HepG2 (cell line): Measurements from ENCODE around the gene KLHL18. TPM values are rescaled to one million over a fixed set of nuclear protein-coding genes. Genes with fewer than 3 reads are reported as not detected.

Experiments used
- HMG20A ChIP-seq: IDR thresholded peaks from 2 replicates; pipeline ENCODE4 v1.6.1; 2016; ENCODE audit warnings: borderline replicate concordance
- HNF4G ChIP-seq, 2 experiments: sonication (generic) in 1 of 2; formaldehyde crosslinking in 1 of 2; IDR thresholded peaks; 2 replicates each; pipeline versions ENCODE4 v1.4.0 to v1.6.1; 2011 to 2020; ENCODE audit warnings: borderline replicate concordance in 2 of 2, low read depth in 2 of 2, mild to moderate bottlenecking in 2 of 2, low read length in 1 of 2, missing genetic modification reagents in 1 of 2, moderate library complexity in 1 of 2
- JUN ChIP-seq: sonication (generic); formaldehyde crosslinking; IDR thresholded peaks from 2 replicates; pipeline ENCODE4 v1.4.0; 2020; ENCODE audit warnings: mild to moderate bottlenecking, missing genetic modification reagents
- MAFF ChIP-seq: IDR thresholded peaks from 2 replicates; pipeline ENCODE4 v1.6.1; 2011; ENCODE audit warnings: low read depth, low read length, improper control_type of control experiment
- MLXIP ChIP-seq: sonication (generic); formaldehyde crosslinking; IDR thresholded peaks from 2 replicates; pipeline ENCODE4 v1.9.0; 2021; ENCODE audit warnings: missing genetic modification reagents, borderline replicate concordance
- MXD4 ChIP-seq: IDR thresholded peaks from 2 replicates; pipeline ENCODE4 v1.6.1; 2016; ENCODE audit warnings: mild to moderate bottlenecking, missing biosample characterization, missing genetic modification reagents
- NFIC ChIP-seq: IDR thresholded peaks from 2 replicates; pipeline ENCODE4 v1.6.1; 2012; ENCODE audit warnings: mild to moderate bottlenecking, low read length, inconsistent platforms
- NFKB2 ChIP-seq: sonication (generic); formaldehyde crosslinking; IDR thresholded peaks from 2 replicates; pipeline ENCODE4 v1.4.0; 2020; ENCODE audit warnings: missing genetic modification reagents, borderline replicate concordance
- POLR2A ChIP-seq, 2 experiments: IDR thresholded peaks; 2 replicates each; pipeline ENCODE4 v1.6.1; 2011; ENCODE audit warnings: low read depth in 2 of 2, low read length in 2 of 2, mild to moderate bottlenecking in 1 of 2, moderate library complexity in 1 of 2; ENCODE audit not compliant: insufficient read depth in 1 of 2
- RFXAP ChIP-seq: sonication (generic); formaldehyde crosslinking; IDR thresholded peaks from 2 replicates; pipeline ENCODE4 v1.4.0; 2020; ENCODE audit warnings: missing genetic modification reagents, borderline replicate concordance
- SIN3A ChIP-seq: IDR thresholded peaks from 2 replicates; pipeline ENCODE4 v1.6.1; 2011; ENCODE audit warnings: low read depth, mild to moderate bottlenecking, control low read depth, low read length, borderline replicate concordance
- SKIL ChIP-seq: sonication (generic); formaldehyde crosslinking; IDR thresholded peaks from 2 replicates; pipeline ENCODE4 v1.8.0; 2022; ENCODE audit warnings: missing genetic modification reagents, mild to moderate bottlenecking, moderate library complexity, borderline replicate concordance
- SMAD9 ChIP-seq: sonication (generic); formaldehyde crosslinking; IDR thresholded peaks from 2 replicates; pipeline ENCODE4 v1.5.1; 2020; ENCODE audit warnings: mild to moderate bottlenecking, missing genetic modification reagents
- SMARCE1 ChIP-seq: fragments of 450-650 bp; IDR thresholded peaks from 2 replicates; pipeline ENCODE4 v1.6.1; 2017; ENCODE audit warnings: borderline replicate concordance
- ZFP36 ChIP-seq: fragments of 150-350 bp; IDR thresholded peaks from 2 replicates; pipeline ENCODE4 v1.6.1; 2018; ENCODE audit warnings: borderline replicate concordance, low read length, low read depth; ENCODE audit not compliant: partially characterized antibody
- ZNF10 ChIP-seq: sonication (generic); formaldehyde crosslinking; IDR thresholded peaks from 2 replicates; pipeline ENCODE4 v1.4.0; 2020; ENCODE audit warnings: mild to moderate bottlenecking, low read depth, missing genetic modification reagents, borderline replicate concordance
- ZNF101 ChIP-seq: sonication (generic); formaldehyde crosslinking; IDR thresholded peaks from 2 replicates; pipeline ENCODE4 v1.4.0; 2020; ENCODE audit warnings: mild to moderate bottlenecking, low read depth, missing genetic modification reagents, borderline replicate concordance
- ZNF207 ChIP-seq: fragments of 450-650 bp; IDR thresholded peaks from 2 replicates; pipeline ENCODE4 v1.6.1; 2016; ENCODE audit warnings: antibody characterized with exemption, borderline replicate concordance
- ZNF275 ChIP-seq: sonication (generic); formaldehyde crosslinking; IDR thresholded peaks from 2 replicates; pipeline ENCODE4 v1.8.0; 2022; ENCODE audit warnings: missing genetic modification reagents, mild to moderate bottlenecking, inconsistent platforms, borderline replicate concordance
- ZNF326 ChIP-seq: sonication (generic); formaldehyde crosslinking; IDR thresholded peaks from 2 replicates; pipeline ENCODE4 v1.4.0; 2020; ENCODE audit warnings: missing genetic modification reagents, borderline replicate concordance
- ZNF703 ChIP-seq: sonication (generic); formaldehyde crosslinking; IDR thresholded peaks from 2 replicates; pipeline ENCODE4 v1.5.1; 2020; ENCODE audit warnings: missing genetic modification reagents, mild to moderate bottlenecking, moderate library complexity, borderline replicate concordance
- ZNF788 ChIP-seq: sonication (generic); formaldehyde crosslinking; IDR thresholded peaks from 2 replicates; pipeline ENCODE4 v1.5.0; 2020; ENCODE audit warnings: mild to moderate bottlenecking, missing genetic modification reagents, borderline replicate concordance
- ZSCAN25 ChIP-seq: sonication (generic); formaldehyde crosslinking; IDR thresholded peaks from 2 replicates; pipeline ENCODE4 v1.8.0; 2022; ENCODE audit warnings: mild to moderate bottlenecking, missing genetic modification reagents
- polyA plus RNA-seq, 8 experiments: library from polyadenylated mRNA; depleted of rRNA in 3 of 8; stranded (reverse) in 7 of 8; unstranded in 1 of 8; fragments of >200 nt; fragmentation: Illumina TruSeq in 4 of 8; extraction: Trizol in 4 of 8; gene quantifications; 2 replicates each; pipeline versions ENCODE4 v1.2.1 to v1.2.3, GENCODE V29; 2011 to 2016; ENCODE audit warnings: low read depth in 4 of 8, missing spikeins in 1 of 8, mixed read lengths in 1 of 8; ENCODE audit not compliant: insufficient read depth in 1 of 8
- total RNA-seq, 5 experiments: library from RNA; depleted of rRNA; stranded (reverse); fragments of >200 nt; fragmentation: Illumina TruSeq; extraction: Trizol; gene quantifications; 2 replicates each; pipeline ENCODE4 v1.2.3, GENCODE V29; 2016; ENCODE audit warnings: low read depth in 1 of 5

The KLHL18 gene
- total and polyA plus RNA-seq, 2 of the 13 experiments (the other 11 are each of a cell fraction or from before 2014, with no cell fraction given), result 17.5 to 18.8 TPM

GRCh38 chr3:47282424-47283192 lies at the start of gene KLHL18, which contains the start of gene KIF9 (continued):
- TF ChIP-seq NFKB2 (CRISPR knock-in tag), result peak; percentile 60; the same call in 1 of the 2 replicates
- no peak for TF ChIP-seq ZNF326 (CRISPR knock-in tag)
- peak; percentile 99 for TF ChIP-seq MXD4 (CRISPR knock-in tag)
- TF ChIP-seq ZNF10 (CRISPR knock-in tag), result no peak
- no peak; the same call in 1 of the 2 replicates for TF ChIP-seq ZSCAN25 (CRISPR knock-in tag)
- TF ChIP-seq HMG20A, result peak; percentile 28; the same call in 1 of the 2 replicates
- no peak for TF ChIP-seq MLXIP (CRISPR knock-in tag)
- peak; percentile 12; the same call in 1 of the 2 replicates for TF ChIP-seq HNF4G (IDR thresholded peaks at IDR 0.05; ENCODE audit: borderline replicate concordance, low read depth, low read length)
- no peak; the same call in 1 of the 2 replicates for TF ChIP-seq HNF4G (CRISPR knock-in tag; IDR thresholded peaks at IDR 0.05; ENCODE audit: borderline replicate concordance, low read depth)
- no peak for TF ChIP-seq MAFF
- no peak for TF ChIP-seq SMAD9 (CRISPR knock-in tag)
- TF ChIP-seq POLR2A (IDR thresholded peaks at IDR 0.05; ENCODE audit: insufficient read depth in 1 of 2, low read depth in 2 of 2, low read length in 2 of 2), result peak; percentile 37 to 77
- no peak; the same call in none of the 2 replicates for TF ChIP-seq ZNF275 (CRISPR knock-in tag)
- peak; percentile 81; the same call in 1 of the 2 replicates for TF ChIP-seq ZNF703 (CRISPR knock-in tag)
- TF ChIP-seq SKIL (CRISPR knock-in tag), result peak; percentile 80
- TF ChIP-seq SMARCE1, result no peak
- TF ChIP-seq ZNF207, result no peak
- TF ChIP-seq JUN (CRISPR knock-in tag), result peak; percentile 69
- TF ChIP-seq ZNF788 (CRISPR knock-in tag), result peak; percentile 85; the same call in 1 of the 2 replicates
- TF ChIP-seq RFXAP, result no peak
- no peak for TF ChIP-seq NFIC
- no peak for TF ChIP-seq ZFP36
- peak; percentile 100 for TF ChIP-seq SIN3A
- TF ChIP-seq ZNF101 (CRISPR knock-in tag), result no peak
